Nephron (organoid): Measurements from ENCODE around the gene NCK2.

ENCODE experiments used
- H3K27ac Mint-ChIP-seq, 3 experiments: 2 replicates each; pipeline ENCODE4 v1.8.0; 2020; ENCODE audit warnings: mixed read lengths in 3 of 3, mild to moderate bottlenecking in 2 of 3, moderate library complexity in 1 of 3
- H3K27me3 Mint-ChIP-seq: 2 replicates; pipeline ENCODE4 v1.8.0; 2021; ENCODE audit warnings: low read depth, mild to moderate bottlenecking, moderate library complexity, mixed read lengths
- H3K36me3 Mint-ChIP-seq: 2 replicates; pipeline ENCODE4 v1.8.0; 2020; ENCODE audit warnings: low read depth, mixed read lengths
- H3K4me1 Mint-ChIP-seq: 2 replicates; pipeline ENCODE4 v1.8.0; 2020; ENCODE audit warnings: mixed read lengths
- H3K4me3 Mint-ChIP-seq, 3 experiments: 2 replicates each; pipeline ENCODE4 v1.8.0; 2020; ENCODE audit warnings: mild to moderate bottlenecking in 3 of 3, mixed read lengths in 3 of 3, moderate library complexity in 2 of 3
- H3K9me3 Mint-ChIP-seq: 2 replicates; pipeline ENCODE4 v1.8.0; 2020; ENCODE audit warnings: mixed read lengths
- TF ChIP-seq, protein P1 (sequence below), 3 experiments: fragments of 200-600 bp; sonication (generic); IDR thresholded peaks; one replicate each; pipeline ENCODE4 v1.5.0; 2021; ENCODE audit warnings: antibody characterized with exemption in 3 of 3; ENCODE audit not compliant: unreplicated experiment in 3 of 3

NCK2 gene

DNA sequence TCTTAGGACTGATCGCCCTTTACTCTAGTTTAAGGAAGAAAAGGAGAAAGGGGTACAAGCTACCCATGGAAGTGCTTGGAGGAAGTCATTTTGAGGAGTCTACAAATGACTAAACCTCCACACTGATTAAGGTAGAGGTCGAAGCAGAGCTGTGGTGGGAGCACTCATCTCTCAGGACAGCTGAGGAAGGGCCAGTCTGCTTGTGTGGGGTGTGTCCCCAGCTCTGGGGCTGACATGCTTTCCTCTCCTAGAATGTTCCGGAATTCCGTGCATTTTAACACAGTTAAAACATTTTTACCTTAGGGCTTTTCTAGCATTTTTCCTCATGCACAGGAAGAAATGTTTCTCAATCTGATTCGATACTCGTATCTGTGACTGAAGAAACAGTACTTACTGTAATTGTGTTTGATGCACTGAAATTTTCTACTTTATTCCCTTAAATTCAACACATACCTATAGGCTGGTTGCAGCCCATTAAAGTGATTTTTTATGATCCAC is 135.1 kb downstream of the NCK2 start:
- H3K27ac Mint-ChIP-seq, result peak overlapping the region in 1 of 3 experiments; percentile 22
- no peaks in the 10 kb centered on the region for H3K9me3 Mint-ChIP-seq
- TF ChIP-seq, protein P1, sequence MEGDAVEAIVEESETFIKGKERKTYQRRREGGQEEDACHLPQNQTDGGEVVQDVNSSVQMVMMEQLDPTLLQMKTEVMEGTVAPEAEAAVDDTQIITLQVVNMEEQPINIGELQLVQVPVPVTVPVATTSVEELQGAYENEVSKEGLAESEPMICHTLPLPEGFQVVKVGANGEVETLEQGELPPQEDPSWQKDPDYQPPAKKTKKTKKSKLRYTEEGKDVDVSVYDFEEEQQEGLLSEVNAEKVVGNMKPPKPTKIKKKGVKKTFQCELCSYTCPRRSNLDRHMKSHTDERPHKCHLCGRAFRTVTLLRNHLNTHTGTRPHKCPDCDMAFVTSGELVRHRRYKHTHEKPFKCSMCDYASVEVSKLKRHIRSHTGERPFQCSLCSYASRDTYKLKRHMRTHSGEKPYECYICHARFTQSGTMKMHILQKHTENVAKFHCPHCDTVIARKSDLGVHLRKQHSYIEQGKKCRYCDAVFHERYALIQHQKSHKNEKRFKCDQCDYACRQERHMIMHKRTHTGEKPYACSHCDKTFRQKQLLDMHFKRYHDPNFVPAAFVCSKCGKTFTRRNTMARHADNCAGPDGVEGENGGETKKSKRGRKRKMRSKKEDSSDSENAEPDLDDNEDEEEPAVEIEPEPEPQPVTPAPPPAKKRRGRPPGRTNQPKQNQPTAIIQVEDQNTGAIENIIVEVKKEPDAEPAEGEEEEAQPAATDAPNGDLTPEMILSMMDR (IDR thresholded peaks at IDR 0.05; ENCODE audit: unreplicated experiment in 3 of 3), result no peak
- peaks cover 62% of the 10 kb centered on the region for H3K36me3 Mint-ChIP-seq
- no peaks in the 10 kb centered on the region for H3K27me3 Mint-ChIP-seq
- peaks cover 55% of the 10 kb centered on the region for H3K4me1 Mint-ChIP-seq
- no peak overlapping the region for H3K4me3 Mint-ChIP-seq

DNA sequence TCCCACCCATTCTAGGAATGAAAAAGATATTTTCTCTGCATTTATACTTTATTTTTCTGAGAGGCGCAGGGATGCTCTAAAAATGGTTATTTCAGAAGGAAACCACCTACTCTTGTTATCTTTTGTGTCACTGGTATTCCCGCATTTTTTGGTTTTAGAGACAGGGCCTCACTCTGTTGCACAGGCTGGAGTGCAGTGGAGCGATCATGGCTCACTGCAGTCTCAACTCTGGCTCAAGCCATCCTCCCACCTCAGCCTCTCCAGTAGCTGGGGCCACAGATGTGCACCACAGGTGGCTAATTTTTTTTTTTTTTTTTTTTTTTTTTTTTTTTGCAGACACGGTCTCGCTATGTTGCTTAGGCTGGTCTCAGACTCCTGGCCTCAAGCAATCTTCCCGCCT is 135.9 kb downstream of the NCK2 start:
- Mint-ChIP-seq H3K27ac (peak overlapping the region in 1 of 3 experiments; percentile 22), H3K4me1 (peaks cover 53% of the 10 kb centered on the region), H3K9me3 (no peaks in the 10 kb centered on the region), H3K4me3 (no peak overlapping the region), H3K36me3 (peaks cover 65% of the 10 kb centered on the region), H3K27me3 (no peaks in the 10 kb centered on the region)
- TF ChIP-seq, protein P1 (IDR thresholded peaks at IDR 0.05; ENCODE audit: unreplicated experiment in 3 of 3), result no peak

DNA sequence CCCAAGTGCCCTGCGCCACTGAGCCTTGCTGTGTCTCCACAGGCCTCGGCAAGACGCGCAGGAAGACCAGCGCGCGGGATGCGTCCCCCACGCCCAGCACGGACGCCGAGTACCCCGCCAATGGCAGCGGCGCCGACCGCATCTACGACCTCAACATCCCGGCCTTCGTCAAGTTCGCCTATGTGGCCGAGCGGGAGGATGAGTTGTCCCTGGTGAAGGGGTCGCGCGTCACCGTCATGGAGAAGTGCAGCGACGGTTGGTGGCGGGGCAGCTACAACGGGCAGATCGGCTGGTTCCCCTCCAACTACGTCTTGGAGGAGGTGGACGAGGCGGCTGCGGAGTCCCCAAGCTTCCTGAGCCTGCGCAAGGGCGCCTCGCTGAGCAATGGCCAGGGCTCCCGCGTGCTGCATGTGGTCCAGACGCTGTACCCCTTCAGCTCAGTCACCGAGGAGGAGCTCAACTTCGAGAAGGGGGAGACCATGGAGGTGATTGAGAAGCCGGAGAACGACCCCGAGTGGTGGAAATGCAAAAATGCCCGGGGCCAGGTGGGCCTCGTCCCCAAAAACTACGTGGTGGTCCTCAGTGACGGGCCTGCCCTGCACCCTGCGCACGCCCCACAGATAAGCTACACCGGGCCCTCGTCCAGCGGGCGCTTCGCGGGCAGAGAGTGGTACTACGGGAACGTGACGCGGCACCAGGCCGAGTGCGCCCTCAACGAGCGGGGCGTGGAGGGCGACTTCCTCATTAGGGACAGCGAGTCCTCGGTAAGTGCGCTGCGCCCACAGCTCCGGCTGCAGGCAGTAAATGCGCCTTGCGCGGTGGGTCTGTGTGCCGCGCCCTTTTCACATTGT is 136.8 kb downstream of the NCK2 start:
- H3K27ac Mint-ChIP-seq, result no peak overlapping the region
- H3K9me3 Mint-ChIP-seq, result no peaks in the 10 kb centered on the region
- H3K27me3 Mint-ChIP-seq, result no peaks in the 10 kb centered on the region
- H3K4me3 Mint-ChIP-seq, result no peak overlapping the region
- TF ChIP-seq, protein P1 (IDR thresholded peaks at IDR 0.05; ENCODE audit: unreplicated experiment in 3 of 3), result no peak
- H3K4me1 Mint-ChIP-seq, result peaks cover 56% of the 10 kb centered on the region
- peaks cover 69% of the 10 kb centered on the region for H3K36me3 Mint-ChIP-seq

DNA sequence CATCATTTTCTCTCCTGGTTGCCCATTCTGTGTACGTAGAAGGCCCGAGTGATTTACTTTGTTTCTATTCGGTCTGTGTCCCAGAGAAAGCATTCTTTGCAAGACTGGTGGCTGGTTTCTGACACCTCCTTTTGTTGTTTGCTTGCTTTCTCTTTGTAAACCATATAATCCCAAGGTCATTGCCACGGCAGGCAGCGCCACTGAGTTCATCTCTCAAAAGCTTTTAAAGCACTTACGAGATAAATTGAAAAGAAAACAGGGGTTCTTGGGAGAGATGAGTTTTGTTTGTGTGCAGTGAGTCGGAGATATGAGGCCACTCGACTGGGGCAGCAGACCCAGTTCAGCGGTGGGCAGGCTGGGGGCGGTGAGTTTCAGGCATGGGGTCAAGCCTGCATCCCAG is 137.6 kb downstream of the NCK2 start:
- Mint-ChIP-seq H3K36me3 (peaks cover 74% of the 10 kb centered on the region), H3K27me3 (no peaks in the 10 kb centered on the region), H3K4me3 (no peak overlapping the region), H3K9me3 (no peaks in the 10 kb centered on the region), H3K4me1 (peaks cover 56% of the 10 kb centered on the region), H3K27ac (peak overlapping the region in 2 of 3 experiments; percentile 35 to 58)
- TF ChIP-seq, protein P1 (IDR thresholded peaks at IDR 0.05; ENCODE audit: unreplicated experiment in 3 of 3), result no peak

DNA sequence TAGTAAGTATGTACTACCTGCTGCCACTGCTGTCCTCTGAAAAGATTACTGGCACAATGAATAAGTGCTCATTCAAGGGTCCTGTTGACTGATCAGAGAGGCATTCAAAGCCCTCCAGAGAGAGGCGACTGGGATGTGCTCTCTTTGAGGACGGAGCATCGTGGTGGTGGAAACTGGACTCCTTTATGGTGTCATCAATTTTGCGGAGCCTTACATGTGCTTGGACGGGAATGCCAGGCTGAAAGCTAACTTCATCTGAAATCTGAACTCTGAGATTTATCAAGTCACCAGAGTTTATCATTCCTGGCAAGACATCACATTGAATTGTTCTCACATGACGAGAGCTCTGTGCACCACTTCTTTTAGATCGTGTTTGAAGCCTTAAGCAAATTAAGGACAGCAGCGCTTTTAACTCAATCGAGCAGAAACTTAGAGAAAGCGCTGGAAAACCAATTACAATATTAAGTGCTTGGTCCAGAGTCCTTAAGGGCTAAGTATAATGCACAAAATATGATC is 138.3 kb downstream of the NCK2 start:
- H3K9me3 Mint-ChIP-seq, result peaks cover 3% of the 10 kb centered on the region
- no peaks in the 10 kb centered on the region for H3K27me3 Mint-ChIP-seq
- H3K27ac Mint-ChIP-seq, result peak overlapping the region in 1 of 3 experiments; percentile 3
- TF ChIP-seq, protein P1 (IDR thresholded peaks at IDR 0.05; ENCODE audit: unreplicated experiment in 3 of 3), result no peak
- H3K36me3 Mint-ChIP-seq, result peaks cover 79% of the 10 kb centered on the region
- H3K4me3 Mint-ChIP-seq, result no peak overlapping the region
- H3K4me1 Mint-ChIP-seq, result peaks cover 57% of the 10 kb centered on the region
